Stimulated activated naive CD8-positive, alpha-beta T cell treated with anti-CD3 and anti-CD28 coated beads, Interleukin-15, Interleukin-2, amounts not matched to agents 100 ng/mL and 50 ng/mL, for 24 hours (primary cell): ENCODE results near the gene STX19.

Experiments used
- H3K27ac Mint-ChIP-seq: one replicate; pipeline ENCODE4 v1.8.0; 2021; ENCODE audit warnings: mild to moderate bottlenecking, mixed read lengths
- H3K27me3 Mint-ChIP-seq: one replicate; pipeline ENCODE4 v1.8.0; 2021; ENCODE audit warnings: mixed read lengths
- H3K36me3 Mint-ChIP-seq: one replicate; pipeline ENCODE4 v1.8.0; 2021; ENCODE audit warnings: low read depth, mixed read lengths
- H3K4me1 Mint-ChIP-seq: one replicate; pipeline ENCODE4 v1.8.0; 2021; ENCODE audit warnings: low read depth, mixed read lengths
- H3K4me3 Mint-ChIP-seq: one replicate; pipeline ENCODE4 v1.8.0; 2021; ENCODE audit warnings: mild to moderate bottlenecking, mixed read lengths
- H3K9me3 Mint-ChIP-seq: one replicate; pipeline ENCODE4 v1.8.0; 2021; ENCODE audit warnings: mixed read lengths

STX19 gene

GRCh38 chr3:94028093-94028837 is at the start of gene STX19:
Gene STX19 (minus strand): TSS chr3:94028597. CDS start chr3:94015269, 13,328 bp downstream.
- Mint-ChIP-seq H3K27me3 (no peaks in the 10 kb centered on the region), H3K9me3 (no peaks in the 10 kb centered on the region), H3K4me3 (no peak within 1 kb of the TSS), H3K4me1 (no peaks in the 10 kb centered on the region), H3K27ac (no peak within 1 kb of the TSS), H3K36me3 (no peaks in the 10 kb centered on the region)

GRCh38 chr3:94076055-94076454 is 47.7 kb upstream of the STX19 start:
- peaks cover 66% of the 10 kb centered on the region for H3K4me1 Mint-ChIP-seq
- no peaks in the 10 kb centered on the region for H3K9me3 Mint-ChIP-seq
- no peak overlapping the region for H3K27ac Mint-ChIP-seq
- no peaks in the 10 kb centered on the region for H3K27me3 Mint-ChIP-seq
- peaks cover 63% of the 10 kb centered on the region for H3K36me3 Mint-ChIP-seq
- H3K4me3 Mint-ChIP-seq, result no peak overlapping the region

GRCh38 chr3:94071713-94072284 is 43.4 kb upstream of the STX19 start:
- Mint-ChIP-seq H3K4me3 (no peak overlapping the region), H3K36me3 (peaks cover 73% of the 10 kb centered on the region), H3K9me3 (peaks cover 4% of the 10 kb centered on the region), H3K27me3 (no peaks in the 10 kb centered on the region), H3K27ac (no peak overlapping the region), H3K4me1 (peaks cover 65% of the 10 kb centered on the region)

GRCh38 chr3:94070341-94070911 is 42.0 kb upstream of the STX19 start:
- Mint-ChIP-seq H3K36me3 (peaks cover 71% of the 10 kb centered on the region), H3K4me1 (peaks cover 79% of the 10 kb centered on the region), H3K9me3 (peaks cover 4% of the 10 kb centered on the region), H3K27ac (peak overlapping the region; percentile 39), H3K4me3 (no peak overlapping the region), H3K27me3 (no peaks in the 10 kb centered on the region)

- peaks cover 72% of the 10 kb centered on the region for H3K36me3 Mint-ChIP-seq
- H3K4me1 Mint-ChIP-seq, result peaks cover 84% of the 10 kb centered on the region
- H3K9me3 Mint-ChIP-seq, result peaks cover 4% of the 10 kb centered on the region
- no peak overlapping the region for H3K27ac Mint-ChIP-seq
- H3K4me3 Mint-ChIP-seq, result no peak overlapping the region
- H3K27me3 Mint-ChIP-seq, result no peaks in the 10 kb centered on the region
Measured at GRCh38 chr3:94069194-94069813, 40.9 kb upstream of the STX19 start.

- Mint-ChIP-seq H3K27me3 (no peaks in the 10 kb centered on the region), H3K4me3 (no peak overlapping the region), H3K36me3 (peaks cover 63% of the 10 kb centered on the region), H3K9me3 (peaks cover 4% of the 10 kb centered on the region), H3K4me1 (peaks cover 76% of the 10 kb centered on the region), H3K27ac (no peak overlapping the region)
Measured at GRCh38 chr3:94066506-94067500, 38.4 kb upstream of the STX19 start.

- Mint-ChIP-seq H3K27me3 (no peaks in the 10 kb centered on the region), H3K4me1 (peaks cover 70% of the 10 kb centered on the region), H3K4me3 (no peak overlapping the region), H3K27ac (no peak overlapping the region), H3K36me3 (peaks cover 55% of the 10 kb centered on the region), H3K9me3 (peaks cover 4% of the 10 kb centered on the region)
Measured at GRCh38 chr3:94065819-94066480, 37.6 kb upstream of the STX19 start.

GRCh38 chr3:94065122-94065521 is 36.7 kb upstream of the STX19 start:
- no peak overlapping the region for H3K27ac Mint-ChIP-seq
- peaks cover 63% of the 10 kb centered on the region for H3K36me3 Mint-ChIP-seq
- peaks cover 65% of the 10 kb centered on the region for H3K4me1 Mint-ChIP-seq
- H3K4me3 Mint-ChIP-seq, result peak overlapping the region; percentile 15
- peaks cover 4% of the 10 kb centered on the region for H3K9me3 Mint-ChIP-seq
- H3K27me3 Mint-ChIP-seq, result no peaks in the 10 kb centered on the region

- Mint-ChIP-seq H3K9me3 (peaks cover 4% of the 10 kb centered on the region), H3K27ac (peak overlapping the region; percentile 100), H3K36me3 (peaks cover 69% of the 10 kb centered on the region), H3K4me3 (peak overlapping the region; percentile 100), H3K27me3 (no peaks in the 10 kb centered on the region), H3K4me1 (peaks cover 62% of the 10 kb centered on the region)
Measured at GRCh38 chr3:94064243-94064860, 36.0 kb upstream of the STX19 start.

GRCh38 chr3:94063496-94064119 is 35.2 kb upstream of the STX19 start:
- H3K4me3 Mint-ChIP-seq, result peak overlapping the region; percentile 100
- H3K27me3 Mint-ChIP-seq, result no peaks in the 10 kb centered on the region
- H3K4me1 Mint-ChIP-seq, result peaks cover 54% of the 10 kb centered on the region
- H3K27ac Mint-ChIP-seq, result peak overlapping the region; percentile 100
- H3K36me3 Mint-ChIP-seq, result peaks cover 67% of the 10 kb centered on the region
- H3K9me3 Mint-ChIP-seq, result peaks cover 4% of the 10 kb centered on the region

- peak within 1 kb of the TSS; percentile 100 for H3K4me3 Mint-ChIP-seq
- H3K9me3 Mint-ChIP-seq, result peaks cover 4% of the 10 kb centered on the region
- H3K27me3 Mint-ChIP-seq, result no peaks in the 10 kb centered on the region
- H3K27ac Mint-ChIP-seq, result peak within 1 kb of the TSS; percentile 100
- H3K4me1 Mint-ChIP-seq, result peaks cover 48% of the 10 kb centered on the region
- peaks cover 60% of the 10 kb centered on the region for H3K36me3 Mint-ChIP-seq
Measured at GRCh38 chr3:94062513-94063404, 34.4 kb upstream of the STX19 start, which contains the start of the genes DHFR2 and NSUN3. Gene DHFR2 (minus strand): TSS chr3:94062916. CDS start chr3:94061511, 1,405 bp downstream. Gene NSUN3 (plus strand): TSS chr3:94063061. CDS start chr3:94063127, 66 bp downstream.

- peaks cover 51% of the 10 kb centered on the region for H3K36me3 Mint-ChIP-seq
- H3K27ac Mint-ChIP-seq, result no peak overlapping the region
- H3K4me1 Mint-ChIP-seq, result peaks cover 36% of the 10 kb centered on the region
Measured at GRCh38 chr3:94061297-94061696, 32.9 kb upstream of the STX19 start.

More at GRCh38 chr3:94061297-94061696, 32.9 kb upstream of the STX19 start:
- no peaks in the 10 kb centered on the region for H3K9me3 Mint-ChIP-seq
- H3K27me3 Mint-ChIP-seq, result no peaks in the 10 kb centered on the region
- H3K4me3 Mint-ChIP-seq, result no peak overlapping the region
